Cortex of kidney (tissue), 1 donor: ENCODE data around the gene ZNF423.

Source experiments
- DNase-seq: peaks from one replicate; lab custom pipeline; 2025; lab: John Stamatoyannopoulos, UW

Gene ZNF423

DNA sequence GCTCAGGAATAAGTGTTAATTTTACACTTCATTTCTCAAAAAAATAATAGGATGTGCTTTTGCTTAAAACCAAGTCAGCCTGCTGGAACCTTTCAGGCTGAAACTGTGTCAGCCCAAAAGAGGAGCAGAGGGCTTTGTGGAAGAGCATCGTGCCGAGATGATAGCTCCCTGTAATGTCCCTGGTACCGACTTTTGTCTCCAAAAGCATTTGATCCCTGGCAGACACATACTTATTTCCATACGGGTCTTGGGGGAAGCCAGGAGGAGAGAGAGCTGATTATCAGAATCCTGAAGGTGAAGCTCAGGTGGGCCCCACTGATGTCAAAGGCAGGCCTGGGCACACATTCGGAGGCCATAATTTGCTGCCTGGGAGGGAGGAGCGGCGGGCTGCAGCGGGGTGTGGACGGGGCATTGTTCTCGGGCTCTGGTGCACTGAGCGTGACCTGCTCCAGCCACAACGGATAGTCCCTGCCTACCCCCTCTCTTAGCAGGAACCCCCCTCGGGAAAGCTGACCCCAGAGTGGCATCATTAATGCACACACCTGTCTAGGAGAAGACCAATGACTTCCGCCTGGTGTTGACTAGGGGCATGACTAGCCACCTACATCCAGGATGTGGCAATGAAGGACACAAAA is 326.4 kb downstream of the ZNF423 start:
- DNase-seq, result no peak

GRCh38 chr16:49528866-49529288 is 327.0 kb downstream of the ZNF423 start:
- no peak for DNase-seq

GRCh38 chr16:49528060-49528865 is 327.6 kb downstream of the ZNF423 start:
- no peak for DNase-seq

DNA sequence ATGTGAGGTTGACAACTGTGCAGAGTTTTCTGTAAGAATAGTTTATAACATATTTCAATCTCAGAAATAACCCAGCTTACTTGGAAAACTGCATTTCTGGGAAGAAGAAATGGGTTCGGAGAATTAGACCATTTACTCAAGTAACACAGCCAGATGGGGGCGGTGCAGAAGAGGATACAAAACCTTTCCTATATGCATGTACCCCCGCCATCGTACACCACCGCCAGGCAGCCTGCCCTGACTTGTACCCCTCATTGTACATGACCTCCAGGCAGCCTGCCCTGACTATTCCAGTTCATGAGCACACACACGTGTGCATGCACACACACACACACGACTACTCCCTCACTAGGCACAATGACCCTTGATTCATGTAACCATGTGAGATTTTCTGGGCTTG is 328.3 kb downstream of the ZNF423 start:
- no peak for DNase-seq

GRCh38 chr16:49526860-49527365 is 329.0 kb downstream of the ZNF423 start:
- DNase-seq, result no peak

DNA sequence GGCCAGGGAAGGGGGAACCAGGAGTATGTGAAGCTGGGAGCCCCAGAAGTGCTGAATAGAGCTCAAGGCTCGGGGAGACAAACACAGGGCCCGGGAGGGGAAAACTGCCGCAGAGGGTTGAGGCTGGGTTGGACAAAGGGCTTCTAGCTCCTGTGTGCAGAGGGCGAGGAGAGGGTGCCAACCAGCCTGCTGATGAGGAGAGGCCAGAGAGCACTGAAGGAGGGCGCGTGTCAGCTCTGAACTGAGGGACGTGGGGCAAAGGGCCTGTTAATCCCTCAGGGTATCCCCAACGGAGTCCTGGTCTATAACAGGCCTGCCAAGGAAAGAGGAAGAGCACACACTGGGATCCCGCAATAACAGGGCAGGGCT is 331.0 kb downstream of the ZNF423 start:
- no peak for DNase-seq

DNA sequence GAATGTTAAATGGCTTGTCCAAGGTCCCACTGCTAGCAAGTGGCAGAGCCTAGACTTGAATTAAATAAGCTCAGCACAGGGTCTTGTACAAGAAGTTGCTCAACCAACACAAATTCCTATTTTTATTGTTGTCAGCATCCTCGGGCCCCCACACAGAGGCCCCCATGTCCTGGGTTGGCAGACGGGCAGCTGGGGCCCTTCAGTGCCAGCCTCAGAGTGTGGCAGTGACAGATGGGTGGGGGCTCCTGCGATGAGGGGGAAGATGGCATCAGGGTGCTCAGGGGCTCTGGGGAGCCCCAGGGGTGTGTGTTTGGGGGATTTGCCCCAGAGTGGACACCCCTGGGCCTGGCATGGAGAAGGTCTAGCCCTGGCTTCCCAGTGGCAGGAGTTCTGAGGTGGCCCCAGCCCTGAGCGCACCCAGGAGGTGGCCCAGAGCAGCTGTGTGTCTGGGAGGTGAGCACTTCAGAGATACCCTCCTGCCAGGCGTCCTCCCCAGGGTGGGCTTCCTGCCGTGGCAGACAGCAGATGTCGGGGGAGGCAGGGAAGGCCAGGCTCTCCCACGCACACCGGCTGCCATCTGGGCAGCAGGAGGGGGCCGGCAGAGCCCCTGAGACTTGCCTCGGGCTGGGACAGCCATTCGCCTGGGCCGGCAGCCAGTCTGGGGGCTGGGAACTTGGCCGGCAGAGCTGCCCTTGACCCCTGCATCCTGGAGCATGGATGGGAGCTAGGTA is 331.5 kb downstream of the ZNF423 start:
- DNase-seq, result no peak

DNA sequence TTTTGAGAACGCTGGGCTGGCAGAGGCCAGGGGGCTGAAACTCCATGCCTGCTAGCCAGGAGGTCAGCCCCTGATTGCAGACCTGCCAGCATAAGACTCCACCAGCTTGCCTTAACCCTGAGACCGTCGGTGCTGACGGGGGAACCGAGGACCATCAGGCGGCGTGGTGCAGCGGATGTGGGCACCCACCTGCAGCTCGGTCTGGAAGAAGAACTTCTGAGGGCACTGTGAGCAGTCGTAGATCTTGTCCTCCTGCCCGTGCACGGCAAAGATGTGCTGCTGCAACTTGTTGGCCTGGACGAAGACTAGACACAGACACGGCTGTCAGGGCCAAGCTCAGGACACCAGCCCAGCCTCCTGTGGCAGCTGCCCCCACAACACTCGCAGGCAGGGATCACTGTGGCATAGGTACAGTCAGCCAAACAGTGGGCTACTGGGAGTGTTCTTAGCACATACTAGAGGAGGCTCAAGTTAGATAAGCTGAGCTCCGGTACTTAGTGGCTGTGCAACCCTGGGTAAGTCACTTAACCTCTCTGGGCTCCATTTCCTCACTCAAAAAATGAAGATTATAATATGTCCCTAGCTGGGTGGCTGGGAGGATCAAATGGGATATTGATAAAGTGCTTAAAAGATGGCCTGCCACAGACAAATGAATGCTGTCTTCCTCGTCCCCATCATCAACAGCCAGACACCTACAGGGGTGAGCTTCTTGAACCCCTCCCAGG is 332.3 kb downstream of the ZNF423 start:
- no peak for DNase-seq

DNA sequence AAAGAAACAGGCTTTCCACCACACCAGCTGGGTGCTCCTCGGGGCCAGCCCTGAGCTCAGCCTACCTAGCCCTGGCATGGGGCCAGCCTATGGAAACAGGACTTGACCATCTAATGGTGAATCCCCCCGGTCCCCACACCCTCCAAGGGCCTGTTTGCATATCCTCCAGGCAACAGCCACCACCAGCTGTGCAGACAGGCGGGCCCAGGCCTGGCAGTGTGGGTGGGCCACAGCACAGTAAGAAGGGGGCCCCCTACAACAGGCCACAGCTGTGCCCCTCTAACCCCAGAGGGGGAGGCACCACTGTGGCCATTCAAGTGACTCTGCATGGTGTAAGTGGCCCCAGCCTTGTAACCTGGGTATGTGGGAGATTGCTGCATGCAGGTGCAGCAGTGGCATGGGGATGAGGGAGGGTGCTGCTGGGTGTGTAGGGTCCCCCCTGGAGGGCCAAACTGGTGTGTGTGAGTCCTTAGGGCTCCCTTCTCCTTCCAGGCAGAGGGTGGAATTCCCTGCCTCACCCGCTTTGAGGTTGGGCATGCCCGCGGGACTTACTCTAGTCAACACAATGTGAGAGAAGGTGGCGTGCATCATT is 334.1 kb downstream of the ZNF423 start:
- no peak for DNase-seq

DNA sequence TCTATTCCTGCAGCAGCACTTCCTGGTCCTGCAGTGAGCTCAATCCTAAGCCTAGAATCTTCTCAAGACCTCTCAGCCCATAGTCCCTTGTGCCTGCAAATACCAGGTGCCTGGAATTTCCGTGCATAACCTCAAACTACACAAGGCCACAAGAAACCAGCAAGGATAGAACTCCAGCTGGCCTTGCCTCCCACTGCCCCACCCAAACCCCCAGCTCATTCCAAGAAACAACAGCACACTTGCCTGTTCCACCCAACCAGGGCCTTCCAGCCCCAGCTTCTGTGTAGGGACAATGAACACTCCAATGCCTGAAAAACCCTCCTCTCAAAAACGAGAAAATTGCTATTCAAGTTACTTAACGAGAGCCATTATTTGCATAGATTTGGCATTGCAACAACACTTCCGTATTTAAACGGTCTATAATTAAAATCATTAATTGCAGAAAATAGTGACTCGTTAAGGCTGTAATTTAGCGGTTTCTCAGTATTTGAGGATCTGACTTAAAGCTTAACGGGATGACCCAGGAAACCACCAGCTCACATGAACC is 335.3 kb downstream of the ZNF423 start:
- DNase-seq, result no peak

- no peak for DNase-seq
Observed at GRCh38 chr16:49519741-49520140, 336.2 kb downstream of the ZNF423 start.

DNA sequence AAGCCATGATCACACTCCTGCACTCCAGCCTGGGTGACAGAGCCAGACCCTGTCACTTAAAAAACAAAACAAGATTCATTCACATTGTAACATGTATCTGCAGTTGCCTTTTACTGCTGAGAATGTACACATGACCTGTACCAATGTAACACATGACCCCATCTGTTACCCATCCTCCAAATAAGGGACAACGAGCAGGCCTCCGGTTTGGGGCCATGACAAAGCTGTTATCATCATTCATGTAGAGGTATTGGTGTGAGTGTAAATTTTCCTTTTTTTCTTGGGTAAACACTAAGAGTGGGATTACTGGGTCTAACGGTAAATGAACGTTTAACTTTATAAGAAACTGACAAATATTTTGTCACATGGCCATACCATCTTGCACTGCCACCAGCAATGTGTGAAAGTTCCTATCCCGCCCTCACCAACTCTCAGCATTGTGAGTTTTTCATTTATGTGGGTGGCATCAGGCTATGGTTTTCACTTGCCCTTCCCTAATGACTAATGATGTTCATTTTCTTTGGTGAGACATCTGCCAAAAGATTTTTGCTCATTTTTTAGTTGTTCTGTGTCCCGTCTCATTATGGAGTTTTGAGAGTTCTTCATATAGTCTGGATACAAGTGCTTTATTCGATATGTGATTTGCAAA is 336.8 kb downstream of the ZNF423 start:
- no peak for DNase-seq

DNA sequence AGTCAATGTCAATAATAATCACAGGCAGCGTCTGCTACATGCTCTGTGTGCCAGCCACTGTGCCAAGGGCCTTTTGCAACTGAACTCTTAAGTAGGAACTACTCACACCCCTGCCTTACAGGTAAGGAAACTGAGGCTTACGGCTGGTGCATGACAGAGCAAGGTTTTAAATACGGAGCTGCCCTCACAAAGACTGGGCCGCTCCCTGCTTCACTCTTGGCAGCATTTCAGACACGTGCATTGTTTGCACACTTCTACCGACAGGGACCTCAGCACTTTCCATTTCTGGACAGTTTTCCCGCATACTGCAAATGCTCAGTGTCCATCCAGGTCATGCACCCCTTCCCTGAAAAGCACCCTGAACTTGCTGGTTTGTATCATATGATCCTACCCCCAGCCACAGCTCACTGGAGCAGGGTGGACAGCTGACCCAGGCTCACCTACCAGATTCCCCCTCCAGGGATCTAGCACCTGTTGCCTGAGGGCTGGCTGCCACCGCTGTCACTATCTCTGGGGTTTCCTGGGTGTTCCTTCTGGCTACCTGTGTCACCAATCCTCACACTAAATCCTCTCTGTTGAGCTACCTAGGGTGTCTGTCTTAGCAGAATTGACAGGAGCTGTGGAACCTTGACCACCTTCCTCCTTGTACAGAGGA is 339.4 kb downstream of the ZNF423 start:
- no peak for DNase-seq

GRCh38 chr16:49515861-49516260 is 340.1 kb downstream of the ZNF423 start:
- DNase-seq, result no peak

GRCh38 chr16:49515016-49515565 is 340.8 kb downstream of the ZNF423 start:
- no peak for DNase-seq

DNA sequence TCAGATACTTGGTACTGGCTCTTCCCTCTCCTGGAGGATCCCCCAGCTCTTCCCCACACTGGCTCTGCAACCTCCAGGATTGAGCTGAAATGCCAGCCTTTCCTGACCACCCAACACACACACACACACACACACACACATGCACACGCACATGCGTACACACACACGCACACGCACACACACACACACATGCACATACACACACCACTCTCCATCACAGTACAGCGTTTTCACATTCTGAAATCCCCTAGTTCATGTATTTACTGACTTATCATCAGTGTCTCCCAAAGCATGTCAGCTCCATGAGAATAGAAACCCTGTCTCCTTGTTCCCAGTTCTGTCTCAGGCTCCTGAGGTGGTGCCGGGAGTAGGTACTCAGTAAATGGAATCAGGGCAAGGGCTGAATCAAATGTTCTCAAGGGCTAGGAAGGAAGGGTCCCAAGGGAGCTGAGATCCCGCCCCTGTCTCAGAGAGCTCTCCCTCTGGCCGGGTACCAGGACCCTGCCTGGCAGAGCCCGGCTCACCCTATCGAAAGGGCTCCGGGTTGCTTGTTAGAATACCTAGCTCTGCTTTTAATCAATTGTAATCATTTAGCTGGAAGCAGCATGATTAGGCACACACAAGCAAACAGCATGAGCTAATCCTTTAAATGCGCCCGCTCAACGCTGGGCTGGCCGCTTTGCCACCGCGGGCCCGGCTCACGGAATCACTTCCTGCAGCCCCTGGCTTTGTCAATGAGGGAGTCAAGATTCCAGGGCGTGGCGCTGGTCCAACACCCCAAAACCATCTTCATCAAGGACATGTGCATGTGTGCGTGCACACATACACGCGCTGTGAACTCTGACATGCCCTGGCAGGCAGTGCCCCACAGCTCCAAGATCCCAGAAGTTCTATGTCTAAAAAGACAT is 341.6 kb downstream of the ZNF423 start:
- no peak for DNase-seq

- DNase-seq, result no peak
Observed at GRCh38 chr16:49513040-49513439, 342.9 kb downstream of the ZNF423 start.

DNA sequence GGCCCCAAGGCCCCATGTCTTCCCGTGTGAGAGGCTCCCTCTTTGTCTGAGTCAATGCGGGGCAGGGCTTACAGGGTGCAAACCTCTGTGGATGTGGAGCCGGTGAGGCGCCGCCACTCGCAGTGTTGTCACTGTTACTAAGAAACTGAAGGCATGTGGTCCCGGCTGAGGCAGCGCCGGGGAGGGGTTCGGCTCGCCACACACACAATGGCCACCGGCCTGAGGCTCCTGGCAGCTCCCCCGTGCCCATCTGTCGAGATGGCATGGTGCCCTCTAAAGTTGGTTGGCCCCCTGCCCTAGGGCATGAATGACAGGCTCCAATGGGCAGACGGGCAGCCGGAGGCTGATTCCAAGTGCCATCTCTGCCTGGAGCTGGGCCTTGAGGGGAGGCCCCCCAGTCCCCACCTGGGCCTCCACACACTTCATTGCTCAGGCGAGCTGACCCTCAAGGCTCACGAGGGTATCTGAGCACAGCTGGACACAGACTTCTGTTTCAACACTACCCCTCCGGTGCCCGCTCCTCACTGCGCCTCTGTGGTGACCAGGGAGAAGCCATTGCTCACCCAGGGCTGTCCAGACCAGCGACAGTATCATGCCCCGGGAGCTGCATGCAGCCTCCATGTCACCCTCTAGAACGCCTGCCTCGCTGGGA is 345.1 kb downstream of the ZNF423 start:
- no peak for DNase-seq
